KG1 (cell line): ENCODE measurements around the gene HEPN1.
A peak's percentile ranks its signal among the peaks of the same experiment; 100 is the strongest.

Experiments
- DNase-seq: peaks from one replicate; lab custom pipeline; 2025; lab: John Stamatoyannopoulos, UW

The HEPN1 gene

DNA sequence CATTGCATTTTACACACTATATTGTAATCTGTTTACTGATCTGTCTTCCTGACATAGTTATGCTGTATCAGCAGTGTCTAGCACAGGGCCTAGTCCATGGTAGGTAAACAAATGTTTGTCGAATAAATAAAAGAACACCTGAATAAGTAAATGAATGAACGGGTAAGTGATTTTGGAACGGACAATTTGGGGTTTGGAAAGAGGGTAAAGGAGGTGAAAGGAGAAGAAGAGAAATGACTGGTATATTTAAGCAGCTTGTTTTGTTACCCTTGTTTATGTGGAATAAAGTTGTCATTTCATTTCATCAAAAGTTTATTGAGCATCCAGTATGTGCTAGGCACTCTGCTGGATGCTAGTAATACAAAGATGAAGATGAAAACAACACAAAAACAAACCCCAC, at the start of gene HEPN1:
HEPN1 (plus strand) TSS at position 301 of the 400 bp plus-strand sequence.
- no peak for DNase-seq

DNA sequence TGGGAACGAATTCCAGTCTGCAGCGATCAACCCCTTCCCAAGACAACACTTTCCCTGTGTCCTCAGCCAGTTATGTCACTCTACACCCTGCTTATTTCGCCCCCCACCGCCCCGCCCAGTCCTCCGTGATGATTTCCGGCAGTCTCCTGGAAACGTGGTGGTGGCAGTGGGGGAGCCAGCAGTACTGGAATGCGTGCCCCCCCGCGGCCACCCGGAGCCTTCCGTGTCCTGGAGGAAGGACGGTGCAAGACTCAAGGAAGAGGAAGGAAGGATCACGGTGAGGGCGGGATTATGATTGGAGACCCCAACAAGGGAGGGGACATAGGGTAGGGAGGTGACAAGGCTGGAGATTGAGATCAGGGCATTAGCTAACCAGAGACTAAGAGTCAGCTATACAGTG, 49.7 kb upstream of the HEPN1 start:
- no peak for DNase-seq

DNA sequence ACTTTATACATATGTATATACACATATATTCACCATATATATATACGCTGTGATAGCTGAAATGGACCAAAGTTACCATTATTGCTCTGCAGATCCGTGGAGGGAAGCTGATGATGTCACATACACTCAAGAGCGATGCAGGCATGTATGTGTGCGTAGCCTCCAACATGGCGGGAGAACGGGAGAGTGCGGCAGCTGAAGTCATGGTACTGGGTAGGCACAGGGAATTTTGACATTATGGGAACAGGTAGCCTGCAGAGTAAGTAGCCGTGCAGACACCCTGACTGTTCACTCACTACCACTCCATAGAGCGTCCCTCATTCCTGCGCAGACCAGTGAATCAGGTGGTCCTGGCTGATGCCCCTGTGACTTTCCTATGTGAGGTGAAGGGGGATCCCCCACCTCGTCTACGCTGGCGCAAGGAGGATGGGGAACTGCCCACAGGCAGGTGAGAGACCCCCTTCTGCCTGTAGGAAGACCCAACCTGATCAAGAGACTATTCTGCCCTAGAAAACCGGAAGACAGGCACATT, 49.1 kb upstream of the HEPN1 start:
- no peak for DNase-seq

DNA sequence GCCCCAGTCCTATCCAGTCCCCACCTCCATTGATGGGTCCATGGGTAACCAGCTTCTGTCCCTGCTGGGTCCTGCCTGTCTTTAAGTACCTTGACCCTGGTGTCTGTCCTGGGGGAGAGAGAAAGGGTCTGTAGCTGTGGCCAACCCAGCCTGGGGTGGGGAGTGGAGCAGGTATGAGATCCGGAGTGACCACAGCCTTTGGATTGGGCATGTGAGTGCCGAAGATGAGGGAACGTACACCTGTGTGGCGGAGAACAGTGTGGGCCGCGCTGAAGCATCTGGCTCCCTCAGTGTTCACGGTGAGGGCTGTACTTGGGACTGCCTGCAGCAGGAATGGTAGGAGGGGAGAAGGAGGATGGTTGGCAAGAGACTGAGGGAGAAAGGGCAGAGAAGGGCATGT, 48.6 kb upstream of the HEPN1 start:
- no peak for DNase-seq

DNA sequence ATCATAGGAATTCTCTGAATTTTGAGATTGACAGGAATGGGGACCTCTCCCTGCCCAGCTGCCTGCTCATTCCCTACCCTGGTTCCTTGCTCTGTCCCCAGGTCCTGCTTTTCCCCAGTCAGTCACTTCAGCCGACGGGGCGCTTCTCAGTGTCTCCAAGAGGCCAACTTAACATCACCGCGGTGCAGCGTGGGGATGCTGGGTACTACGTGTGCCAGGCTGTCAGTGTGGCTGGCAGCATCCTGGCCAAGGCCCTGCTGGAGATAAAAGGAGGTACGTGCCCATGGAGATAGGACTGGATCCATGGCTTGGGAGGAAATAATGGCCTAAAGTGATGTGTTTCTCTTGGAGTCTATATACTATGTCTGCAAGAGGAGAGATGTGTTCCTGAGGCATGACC, 46.8 kb upstream of the HEPN1 start:
- no peak for DNase-seq

DNA sequence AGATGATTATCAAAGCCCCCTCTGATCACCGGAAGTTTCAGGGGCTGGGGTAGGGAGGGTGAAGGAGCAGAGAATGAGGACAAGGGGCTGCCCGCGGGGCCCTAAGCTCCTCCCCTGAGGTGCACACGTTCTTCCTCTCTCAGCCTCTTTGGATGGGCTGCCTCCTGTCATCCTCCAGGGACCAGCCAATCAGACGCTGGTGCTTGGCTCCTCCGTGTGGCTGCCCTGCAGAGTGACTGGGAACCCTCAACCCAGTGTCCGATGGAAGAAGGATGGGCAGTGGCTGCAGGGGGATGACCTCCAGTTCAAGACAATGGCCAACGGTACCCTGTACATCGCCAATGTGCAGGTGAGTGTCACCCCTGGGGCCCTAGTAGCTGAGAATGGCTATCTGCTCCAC, 46.3 kb upstream of the HEPN1 start:
- DNase-seq, result no peak

DNA sequence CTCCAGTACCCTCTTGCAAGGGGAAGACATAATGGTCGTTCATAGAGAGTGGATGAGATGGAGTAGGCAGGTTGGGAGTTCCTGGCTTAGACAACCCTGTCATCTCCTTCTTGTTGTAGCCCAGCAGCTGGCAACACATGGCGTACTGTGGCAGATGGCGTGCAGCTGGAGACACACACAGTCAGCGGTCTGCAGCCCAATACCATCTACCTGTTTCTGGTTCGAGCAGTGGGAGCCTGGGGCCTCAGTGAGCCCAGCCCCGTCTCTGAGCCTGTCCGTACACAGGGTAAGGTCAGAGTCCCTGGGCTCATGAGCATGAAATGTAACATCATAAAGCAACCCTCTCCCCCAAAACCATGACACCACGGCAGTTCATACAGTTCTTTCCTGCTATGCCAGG, 45.1 kb upstream of the HEPN1 start:
- DNase-seq, result no peak

DNA sequence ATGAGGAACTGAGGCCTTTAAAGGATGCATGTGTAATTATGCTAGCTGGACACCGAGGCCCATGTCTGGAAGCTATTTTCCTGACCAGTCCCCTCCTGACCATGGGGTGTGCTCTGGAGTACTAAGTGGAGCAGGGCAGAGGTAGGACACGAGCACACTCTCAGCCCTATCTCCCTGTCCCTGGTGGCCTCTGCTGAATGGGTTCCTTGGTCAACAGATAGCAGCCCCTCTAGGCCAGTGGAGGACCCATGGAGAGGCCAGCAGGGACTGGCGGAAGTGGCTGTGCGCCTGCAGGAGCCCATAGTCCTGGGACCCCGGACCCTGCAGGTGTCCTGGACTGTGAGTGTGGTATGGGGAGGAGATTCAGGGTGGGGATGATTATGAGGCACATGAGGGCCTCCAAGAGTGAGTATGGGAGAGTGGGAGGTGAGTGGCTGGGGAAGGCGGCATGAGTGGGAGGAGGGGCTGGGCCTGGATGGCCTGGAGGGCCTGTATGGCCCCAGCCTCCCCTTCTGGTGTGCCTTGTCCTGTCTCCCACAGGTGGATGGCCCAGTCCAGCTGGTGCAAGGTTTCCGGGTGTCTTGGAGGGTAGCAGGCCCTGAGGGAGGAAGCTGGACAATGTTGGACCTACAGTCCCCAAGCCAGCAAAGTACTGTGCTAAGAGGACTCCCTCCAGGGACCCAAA, 44.3 kb upstream of the HEPN1 start:
- no peak for DNase-seq

DNA sequence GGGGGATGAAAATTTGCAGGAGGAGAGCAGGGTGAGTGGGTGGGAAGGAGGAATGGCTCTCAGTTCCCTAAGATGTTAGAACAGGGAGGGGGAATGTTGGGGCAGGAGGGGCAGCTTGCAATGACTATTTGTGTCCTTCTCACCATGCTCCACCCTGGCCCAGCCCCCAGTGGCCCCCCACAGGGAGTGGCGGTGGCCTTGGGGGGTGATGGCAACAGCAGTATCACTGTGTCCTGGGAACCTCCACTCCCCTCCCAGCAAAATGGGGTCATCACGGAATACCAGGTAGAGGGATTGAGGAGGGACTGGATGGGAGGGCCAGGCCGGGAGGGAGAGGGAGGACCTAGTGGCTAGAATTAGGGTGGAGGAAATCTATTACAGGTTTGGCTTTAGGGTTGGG, 43.6 kb upstream of the HEPN1 start:
- no peak for DNase-seq

DNA sequence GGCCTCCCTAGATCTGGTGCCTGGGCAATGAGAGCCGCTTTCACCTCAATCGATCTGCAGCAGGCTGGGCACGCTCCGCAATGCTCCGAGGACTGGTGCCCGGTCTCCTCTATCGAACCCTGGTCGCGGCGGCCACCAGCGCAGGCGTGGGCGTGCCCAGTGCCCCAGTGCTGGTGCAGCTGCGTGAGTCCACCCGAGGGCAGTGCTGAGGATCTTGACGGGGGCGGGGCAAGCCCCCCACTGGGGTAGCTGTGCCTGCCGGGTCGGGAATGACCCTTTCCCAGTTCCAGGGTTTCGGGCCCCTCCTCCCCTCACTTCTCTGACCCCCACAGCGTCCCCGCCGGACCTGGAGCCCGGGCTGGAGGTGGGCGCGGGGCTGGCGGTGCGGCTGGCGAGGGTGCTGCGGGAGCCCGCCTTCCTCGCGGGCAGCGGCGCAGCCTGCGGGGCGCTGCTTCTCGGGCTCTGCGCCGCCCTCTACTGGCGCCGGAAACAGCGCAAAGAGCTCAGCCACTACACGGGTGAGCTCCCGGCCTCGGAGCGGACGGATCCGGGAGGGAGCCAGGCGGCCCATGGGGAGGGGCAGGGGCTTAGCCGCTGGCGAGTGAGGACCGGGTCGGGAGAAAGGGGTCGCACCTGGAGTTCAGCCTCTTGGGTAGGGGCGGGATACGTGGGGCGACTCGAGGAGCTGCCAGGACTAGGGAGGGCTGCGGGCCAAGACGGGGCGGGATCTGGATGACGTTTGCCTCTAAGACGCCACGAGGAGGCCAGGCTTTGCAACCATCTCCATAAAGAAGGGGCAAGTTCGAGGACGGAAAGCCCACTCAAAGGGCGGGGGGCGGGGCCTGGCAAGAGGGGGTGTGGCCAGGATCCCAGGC, 42.9 kb upstream of the HEPN1 start:
- peak; percentile 39 for DNase-seq

DNA sequence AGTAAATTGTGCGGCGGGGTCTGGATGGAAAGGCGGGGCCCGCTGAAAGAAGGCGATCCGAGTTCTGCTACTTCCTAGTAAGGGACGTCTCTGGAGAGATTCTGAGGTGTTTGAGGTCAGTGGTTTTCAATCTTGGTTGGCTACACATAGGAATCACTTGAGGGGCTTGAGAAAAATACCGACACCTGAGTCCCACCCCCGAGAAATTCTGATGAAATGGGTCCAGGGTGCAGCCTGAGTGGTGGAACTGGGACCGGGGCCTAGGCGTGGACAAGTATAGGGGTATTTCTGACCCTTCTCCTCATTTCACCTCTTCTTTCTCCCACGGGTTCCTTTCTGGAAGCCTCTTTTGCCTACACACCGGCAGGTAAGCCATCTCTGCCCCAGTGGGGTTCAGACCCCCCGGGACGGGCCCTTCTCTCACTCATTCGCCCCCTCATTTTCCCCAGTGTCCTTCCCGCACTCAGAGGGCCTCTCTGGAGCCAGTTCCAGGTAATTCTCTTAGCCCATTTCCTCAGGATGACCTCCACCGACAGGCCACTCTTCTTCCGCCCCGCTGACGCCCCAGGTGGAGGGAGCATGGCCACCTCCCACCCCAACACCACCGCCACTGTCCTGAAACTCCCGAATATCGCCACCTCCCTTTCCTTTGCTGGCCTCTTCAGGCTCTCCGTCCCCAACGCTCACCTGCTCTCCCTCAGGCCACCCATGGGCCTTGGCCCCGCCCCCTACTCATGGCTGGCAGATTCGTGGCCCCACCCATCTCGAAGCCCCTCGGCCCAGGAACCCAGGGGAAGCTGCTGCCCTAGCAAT, 42.0 kb upstream of the HEPN1 start:
- DNase-seq, result no peak

DNA sequence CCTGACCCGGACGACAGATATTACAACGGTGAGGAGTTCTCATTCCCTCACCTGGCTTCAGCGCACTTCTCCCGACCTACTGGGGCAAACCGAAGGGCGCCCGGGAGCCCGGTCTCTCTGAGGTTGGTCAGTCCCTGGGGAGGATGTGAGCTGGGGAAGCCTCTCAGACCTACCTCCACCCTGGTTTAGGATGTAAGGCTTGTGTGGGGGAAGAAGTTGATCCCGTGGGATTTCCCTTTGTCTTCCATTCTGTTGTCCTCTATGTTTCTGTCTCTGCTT, 41.5 kb upstream of the HEPN1 start:
- no peak for DNase-seq

DNA sequence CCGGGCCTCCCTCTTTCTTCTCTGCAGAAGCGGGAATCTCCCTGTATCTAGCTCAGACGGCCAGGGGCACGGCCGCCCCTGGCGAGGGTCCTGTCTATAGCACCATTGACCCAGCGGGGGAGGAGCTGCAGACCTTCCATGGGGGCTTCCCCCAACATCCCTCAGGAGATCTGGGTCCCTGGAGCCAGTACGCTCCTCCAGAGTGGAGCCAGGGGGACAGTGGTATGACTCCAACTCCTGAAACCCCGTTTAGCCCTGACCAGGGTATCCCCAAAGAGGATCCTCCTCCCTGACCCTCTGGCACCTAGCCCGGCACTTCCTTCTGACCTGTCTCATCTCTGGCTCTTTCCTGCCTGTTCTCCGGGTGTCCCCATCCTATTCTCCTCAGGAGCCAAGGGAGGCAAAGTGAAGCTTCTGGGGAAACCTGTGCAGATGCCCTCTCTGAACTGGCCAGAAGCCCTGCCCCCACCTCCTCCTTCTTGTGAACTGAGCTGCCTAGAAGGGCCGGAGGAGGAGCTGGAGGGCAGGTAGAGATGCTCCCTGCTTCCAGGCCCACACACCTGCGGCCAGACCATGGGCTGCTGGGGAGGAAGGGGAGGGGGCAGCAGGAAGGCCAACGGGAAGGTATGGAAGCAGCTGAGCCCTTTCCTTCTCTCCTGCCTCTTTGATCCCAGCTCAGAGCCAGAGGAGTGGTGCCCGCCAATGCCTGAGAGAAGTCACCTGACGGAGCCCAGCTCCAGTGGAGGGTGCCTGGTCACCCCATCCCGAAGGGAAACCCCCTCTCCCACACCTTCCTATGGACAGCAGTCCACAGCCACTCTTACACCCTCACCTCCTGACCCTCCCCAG, 40.9 kb upstream of the HEPN1 start:
- DNase-seq, result no peak

DNA sequence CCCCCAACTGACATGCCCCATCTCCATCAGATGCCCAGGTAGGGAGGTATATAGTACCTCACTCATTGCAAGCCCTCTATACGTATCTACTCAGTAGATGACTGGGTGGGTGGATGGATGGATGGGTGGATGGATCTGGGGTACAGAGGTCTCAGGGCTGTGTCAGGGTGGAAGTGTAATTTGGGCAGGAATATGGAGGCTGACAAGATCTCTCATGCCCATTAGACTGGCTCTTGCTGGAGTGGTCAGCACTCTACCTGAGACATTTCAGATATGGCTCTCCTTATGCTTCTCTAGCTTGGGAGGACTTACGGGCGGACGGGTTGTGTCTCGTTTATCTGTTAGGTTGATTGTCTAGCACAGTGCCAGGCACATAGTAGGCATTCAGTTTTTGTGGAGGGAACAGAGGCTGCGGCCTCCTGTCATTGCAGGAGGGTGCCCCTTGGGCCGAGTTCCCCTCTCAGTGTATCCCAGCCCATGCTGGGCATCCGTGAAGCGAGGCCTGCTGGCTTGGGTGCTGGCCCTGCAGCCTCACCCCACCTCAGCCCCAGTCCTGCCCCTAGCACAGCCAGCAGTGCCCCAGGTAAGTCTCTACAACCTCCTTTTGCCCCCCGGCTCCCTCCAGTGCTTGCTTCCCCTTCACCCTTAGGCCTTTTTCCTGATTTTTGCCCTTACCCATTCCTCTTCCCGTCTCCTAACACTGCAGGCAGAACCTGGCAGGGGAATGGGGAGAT, 40.1 kb upstream of the HEPN1 start:
- no peak for DNase-seq

DNA sequence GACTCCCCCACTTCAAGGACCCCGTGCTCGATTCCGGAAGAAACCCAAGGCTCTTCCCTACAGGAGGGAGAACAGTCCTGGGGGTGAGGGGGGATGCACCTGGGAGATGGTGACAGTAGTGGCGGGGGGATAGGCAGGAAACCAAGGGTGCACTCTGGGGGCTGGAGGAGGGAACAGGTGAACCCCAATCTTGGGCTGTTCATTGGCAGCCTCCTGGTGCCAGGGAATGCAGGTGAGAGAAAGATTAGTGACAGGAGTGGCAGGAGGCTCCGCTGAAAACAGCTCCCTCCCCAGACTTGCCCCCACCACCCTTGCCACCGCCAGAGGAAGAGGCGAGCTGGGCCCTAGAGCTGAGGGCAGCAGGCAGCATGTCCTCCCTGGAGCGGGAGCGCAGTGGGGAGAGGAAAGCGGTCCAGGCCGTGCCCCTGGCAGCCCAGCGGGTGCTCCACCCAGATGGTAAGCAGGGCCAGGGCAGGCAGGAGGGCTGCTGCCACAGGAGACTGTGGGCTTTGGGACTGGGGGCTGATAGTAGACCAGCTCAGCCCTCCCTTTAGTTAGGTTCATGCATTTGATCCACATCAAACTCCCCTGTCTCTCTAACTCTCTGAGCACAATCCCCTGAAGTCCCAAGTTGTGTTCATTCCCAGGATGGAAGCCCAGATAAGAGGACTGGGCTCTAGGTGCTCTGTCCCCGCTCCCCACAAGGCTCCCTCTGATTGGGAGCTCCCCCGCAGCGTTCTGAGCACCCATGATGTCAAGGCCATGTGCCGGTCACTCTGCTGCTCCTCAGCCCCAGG, 39.4 kb upstream of the HEPN1 start:
- no peak for DNase-seq

DNA sequence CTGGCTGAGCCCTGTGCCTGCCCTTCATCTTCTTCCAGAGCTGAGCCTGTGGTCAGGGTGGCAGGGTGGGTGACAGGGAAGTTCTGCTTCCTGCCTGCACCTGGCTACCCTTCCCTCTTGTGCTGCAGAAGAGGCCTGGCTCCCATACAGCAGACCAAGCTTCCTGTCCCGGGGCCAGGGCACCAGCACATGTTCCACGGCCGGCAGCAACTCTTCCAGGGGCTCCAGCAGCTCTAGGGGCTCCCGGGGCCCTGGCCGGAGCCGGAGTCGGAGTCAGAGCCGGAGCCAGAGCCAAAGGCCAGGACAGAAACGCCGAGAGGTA, 38.8 kb upstream of the HEPN1 start:
- DNase-seq, result no peak

DNA sequence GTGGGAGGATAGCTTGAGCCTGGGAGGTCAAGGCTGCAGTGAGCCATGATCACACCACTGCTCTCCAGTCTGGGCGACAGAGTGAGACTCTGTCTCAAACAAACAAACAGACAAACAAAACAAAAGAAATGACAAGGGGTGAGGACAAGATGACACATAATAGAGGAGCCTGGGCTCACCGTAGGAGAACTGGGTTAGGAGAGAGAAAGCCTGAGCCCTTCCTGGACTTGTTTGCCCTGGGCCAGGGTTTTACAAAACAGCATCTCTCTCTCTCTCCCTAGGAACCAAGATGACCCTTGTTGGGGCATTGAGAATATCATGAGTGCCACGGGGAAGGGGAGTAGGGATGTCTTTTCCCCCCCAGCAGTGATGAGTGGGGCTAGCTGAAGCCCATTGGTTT, 38.1 kb upstream of the HEPN1 start:
- no peak for DNase-seq

DNA sequence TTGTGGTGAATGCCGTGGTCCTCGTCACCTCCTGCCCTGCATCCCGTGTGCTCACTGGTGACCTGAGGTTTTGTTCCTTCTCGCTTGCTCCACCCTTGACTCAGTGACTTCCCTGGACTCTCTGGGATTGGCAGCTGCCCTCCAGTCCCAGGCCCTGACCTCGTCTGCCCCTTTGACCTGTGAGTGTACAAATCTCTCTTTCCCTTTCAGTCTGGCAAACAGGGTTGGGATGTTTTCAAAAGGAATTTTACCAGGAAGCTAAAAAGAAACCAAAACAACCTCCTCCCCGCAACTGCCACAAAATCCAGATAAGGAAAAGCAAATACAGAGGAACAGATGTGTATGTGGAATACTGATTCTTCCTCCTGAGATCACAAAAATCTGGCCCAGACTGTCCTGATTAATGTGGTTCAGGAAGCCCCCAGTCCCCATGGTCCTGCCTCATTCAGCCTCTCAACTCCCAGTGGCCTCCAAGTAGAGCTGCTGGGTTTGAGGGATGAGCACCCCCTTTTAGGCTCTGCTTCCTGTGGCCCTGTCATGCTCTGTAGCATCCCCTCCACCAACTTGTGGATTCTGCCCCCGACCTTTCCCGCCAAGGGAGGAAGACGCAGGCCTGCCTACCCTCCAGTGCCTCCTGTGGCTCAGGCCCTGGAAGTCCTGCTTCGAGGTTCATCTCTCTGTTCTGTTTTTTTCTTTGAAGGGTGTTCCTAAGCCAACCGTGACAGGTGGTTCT, 36.5 kb upstream of the HEPN1 start:
- no peak for DNase-seq

DNA sequence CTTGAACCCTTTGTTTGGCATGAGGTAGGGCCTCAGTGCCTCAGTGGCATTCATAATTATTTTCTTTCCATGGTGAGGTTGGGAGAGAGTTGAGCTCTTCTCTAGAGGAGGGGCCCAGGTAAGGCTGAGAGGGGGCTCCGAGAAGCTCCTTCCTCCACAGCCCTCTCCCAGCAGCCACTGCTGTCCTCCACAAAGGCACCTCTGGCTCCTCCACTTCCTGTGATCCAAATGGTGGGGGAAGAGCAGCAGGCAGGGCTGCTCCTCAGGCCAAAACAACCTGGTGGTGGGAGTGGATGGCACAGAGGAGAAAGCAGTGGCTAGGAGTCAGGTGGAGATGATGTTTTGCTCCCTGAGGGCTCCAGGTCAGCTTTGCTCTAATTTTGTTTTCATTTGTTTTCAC, 34.7 kb upstream of the HEPN1 start:
- no peak for DNase-seq
